ENCODE results near the gene MTARC1. TPM values are rescaled to one million over a fixed set of nuclear protein-coding genes. Genes with fewer than 3 reads are reported as not detected.

Gene MTARC1
- total RNA-seq, 1 donor from 2014 or later = 7.7 TPM

DNA sequence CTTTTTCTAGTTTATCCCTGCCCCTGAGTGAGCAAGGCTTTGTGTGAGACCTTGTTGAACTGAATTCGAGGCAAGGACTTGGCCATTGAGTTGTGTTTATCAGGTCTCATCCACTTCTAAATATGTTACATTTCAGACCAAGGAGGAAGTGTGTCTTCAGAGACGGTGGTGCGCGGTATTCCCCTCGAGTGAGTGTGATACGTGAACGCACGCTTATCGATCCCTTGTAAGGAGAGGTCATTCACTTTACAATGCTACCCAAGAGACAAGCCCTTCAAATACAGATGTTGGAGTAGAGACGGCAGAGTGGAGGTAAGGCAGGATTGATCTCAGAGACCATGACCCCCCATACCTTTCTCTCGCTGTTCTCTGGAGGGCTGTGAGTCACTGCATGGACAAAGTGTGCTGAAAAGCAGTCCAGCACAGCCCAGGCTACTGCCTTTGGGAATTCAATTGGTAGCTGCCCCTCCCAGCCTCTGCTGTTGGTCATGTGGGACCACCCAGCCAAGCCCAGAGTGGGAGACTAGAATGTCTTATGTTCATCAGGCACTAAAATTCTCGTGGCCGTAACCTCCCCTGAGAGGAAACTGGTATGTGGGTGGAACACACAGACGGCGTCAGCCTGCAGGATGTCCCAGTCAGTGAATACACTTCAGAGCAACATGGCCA, 16.3 kb upstream of the MTARC1 start:
- TF ChIP-seq, protein P1, sequence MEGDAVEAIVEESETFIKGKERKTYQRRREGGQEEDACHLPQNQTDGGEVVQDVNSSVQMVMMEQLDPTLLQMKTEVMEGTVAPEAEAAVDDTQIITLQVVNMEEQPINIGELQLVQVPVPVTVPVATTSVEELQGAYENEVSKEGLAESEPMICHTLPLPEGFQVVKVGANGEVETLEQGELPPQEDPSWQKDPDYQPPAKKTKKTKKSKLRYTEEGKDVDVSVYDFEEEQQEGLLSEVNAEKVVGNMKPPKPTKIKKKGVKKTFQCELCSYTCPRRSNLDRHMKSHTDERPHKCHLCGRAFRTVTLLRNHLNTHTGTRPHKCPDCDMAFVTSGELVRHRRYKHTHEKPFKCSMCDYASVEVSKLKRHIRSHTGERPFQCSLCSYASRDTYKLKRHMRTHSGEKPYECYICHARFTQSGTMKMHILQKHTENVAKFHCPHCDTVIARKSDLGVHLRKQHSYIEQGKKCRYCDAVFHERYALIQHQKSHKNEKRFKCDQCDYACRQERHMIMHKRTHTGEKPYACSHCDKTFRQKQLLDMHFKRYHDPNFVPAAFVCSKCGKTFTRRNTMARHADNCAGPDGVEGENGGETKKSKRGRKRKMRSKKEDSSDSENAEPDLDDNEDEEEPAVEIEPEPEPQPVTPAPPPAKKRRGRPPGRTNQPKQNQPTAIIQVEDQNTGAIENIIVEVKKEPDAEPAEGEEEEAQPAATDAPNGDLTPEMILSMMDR (IDR thresholded peaks at IDR 0.05; ENCODE audit: insufficient read depth, low read length, poor library complexity, severe bottlenecking) = no peak
- DNase-seq (ENCODE audit: low read depth) = no peak
- H3K36me3 ChIP-seq (ENCODE audit: control insufficient read depth, insufficient read depth, low read length) = no peaks in the 10 kb centered on the region
- H3K4me3 ChIP-seq (ENCODE audit: low read depth, low read length) = no peak overlapping the region
- H3K27me3 ChIP-seq (ENCODE audit: control insufficient read depth, insufficient read depth, low read length) = no peaks in the 10 kb centered on the region

DNA sequence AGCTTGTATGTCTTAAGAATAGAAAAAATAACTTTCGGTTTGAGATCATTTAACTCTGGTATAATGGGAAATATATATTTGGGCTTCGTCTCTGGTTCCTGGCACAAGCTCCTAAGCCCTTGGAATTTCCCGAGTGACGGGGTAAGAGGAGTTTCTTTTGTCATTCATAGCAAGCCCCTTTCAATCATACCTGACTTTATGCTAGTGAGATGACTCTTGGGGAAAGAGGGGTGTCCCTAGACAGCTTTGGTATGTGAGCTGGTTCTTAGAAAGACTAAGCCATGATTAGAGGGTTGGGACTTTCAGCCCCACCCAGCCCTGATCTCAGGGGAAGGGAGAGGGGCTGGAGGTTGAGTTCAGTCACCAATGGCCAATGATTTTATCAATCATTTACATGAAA, 13.9 kb upstream of the MTARC1 start:
- TF ChIP-seq, protein P1 (IDR thresholded peaks at IDR 0.05; ENCODE audit: insufficient read depth, low read length, poor library complexity, severe bottlenecking) = no peak
- no peak for DNase-seq (ENCODE audit: low read depth)
- H3K27me3 ChIP-seq (ENCODE audit: control insufficient read depth, insufficient read depth, low read length) = no peaks in the 10 kb centered on the region

DNA sequence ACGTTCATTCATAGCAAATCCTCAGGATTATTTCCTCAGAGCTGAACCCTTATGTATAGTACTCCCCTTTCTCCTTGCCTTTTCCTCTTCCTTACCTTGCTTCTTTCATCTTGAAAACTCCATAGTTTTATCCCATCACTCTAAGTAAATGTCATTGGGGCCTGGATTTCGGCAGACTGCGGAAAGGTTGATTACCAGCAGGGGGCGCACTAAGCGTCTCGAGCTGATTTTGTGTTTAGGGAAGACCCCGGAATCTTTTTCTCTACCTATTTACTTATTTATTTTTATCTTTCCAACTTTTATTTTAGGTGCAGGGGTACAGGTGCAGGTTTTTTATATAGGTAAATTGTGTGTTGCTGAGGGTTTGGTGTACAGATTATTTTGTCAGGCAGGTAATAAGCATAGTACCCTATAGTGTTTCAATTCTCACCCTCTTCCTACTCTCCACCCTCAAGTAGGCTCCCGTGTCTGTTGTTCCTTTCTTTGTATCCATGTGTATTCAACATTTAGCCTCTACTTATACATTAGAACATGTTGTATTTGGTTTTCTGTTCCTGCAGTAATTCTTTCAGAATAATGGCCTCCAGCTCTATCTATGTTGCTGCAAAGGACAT, 11.4 kb upstream of the MTARC1 start:
- H3K27me3 ChIP-seq (ENCODE audit: control insufficient read depth, insufficient read depth, low read length) = no peaks in the 10 kb centered on the region
- no peaks in the 10 kb centered on the region for H3K36me3 ChIP-seq (ENCODE audit: control insufficient read depth, insufficient read depth, low read length)
- H3K4me3 ChIP-seq (ENCODE audit: low read depth, low read length) = no peak overlapping the region
- DNase-seq (ENCODE audit: low read depth) = no peak
- TF ChIP-seq, protein P1 (IDR thresholded peaks at IDR 0.05; ENCODE audit: insufficient read depth, low read length, poor library complexity, severe bottlenecking) = peak; percentile 85

More for the DNA sequence above, 13.9 kb upstream of the MTARC1 start:
- no peaks in the 10 kb centered on the region for H3K36me3 ChIP-seq (ENCODE audit: control insufficient read depth, insufficient read depth, low read length)
- no peak overlapping the region for H3K4me3 ChIP-seq (ENCODE audit: low read depth, low read length)

DNA sequence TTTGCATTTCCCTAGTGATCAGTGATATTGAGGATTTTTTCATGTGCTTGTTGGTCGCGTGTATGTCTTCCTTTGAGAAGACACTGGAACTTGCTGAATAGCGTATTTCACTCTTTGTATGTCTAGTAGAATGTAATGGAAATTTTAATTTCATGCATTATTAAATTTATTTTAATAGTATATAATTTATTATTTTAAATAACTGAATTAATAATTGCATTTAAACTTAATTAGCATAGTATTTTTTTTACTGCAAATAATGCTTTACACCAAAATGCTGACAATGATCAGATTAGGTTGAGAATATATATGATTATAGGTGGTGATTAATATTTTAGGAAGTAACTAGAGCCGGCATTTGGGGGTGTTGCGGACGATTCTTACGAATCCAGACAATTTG, 10.5 kb upstream of the MTARC1 start:
- Histone ChIP-seq H3K27me3 (ENCODE audit: control insufficient read depth, insufficient read depth, low read length) (no peaks in the 10 kb centered on the region), H3K4me3 (ENCODE audit: low read depth, low read length) (no peak overlapping the region), H3K36me3 (ENCODE audit: control insufficient read depth, insufficient read depth, low read length) (no peaks in the 10 kb centered on the region)
- DNase-seq (ENCODE audit: low read depth) = no peak
- TF ChIP-seq, protein P1 (IDR thresholded peaks at IDR 0.05; ENCODE audit: insufficient read depth, low read length, poor library complexity, severe bottlenecking) = no peak

DNA sequence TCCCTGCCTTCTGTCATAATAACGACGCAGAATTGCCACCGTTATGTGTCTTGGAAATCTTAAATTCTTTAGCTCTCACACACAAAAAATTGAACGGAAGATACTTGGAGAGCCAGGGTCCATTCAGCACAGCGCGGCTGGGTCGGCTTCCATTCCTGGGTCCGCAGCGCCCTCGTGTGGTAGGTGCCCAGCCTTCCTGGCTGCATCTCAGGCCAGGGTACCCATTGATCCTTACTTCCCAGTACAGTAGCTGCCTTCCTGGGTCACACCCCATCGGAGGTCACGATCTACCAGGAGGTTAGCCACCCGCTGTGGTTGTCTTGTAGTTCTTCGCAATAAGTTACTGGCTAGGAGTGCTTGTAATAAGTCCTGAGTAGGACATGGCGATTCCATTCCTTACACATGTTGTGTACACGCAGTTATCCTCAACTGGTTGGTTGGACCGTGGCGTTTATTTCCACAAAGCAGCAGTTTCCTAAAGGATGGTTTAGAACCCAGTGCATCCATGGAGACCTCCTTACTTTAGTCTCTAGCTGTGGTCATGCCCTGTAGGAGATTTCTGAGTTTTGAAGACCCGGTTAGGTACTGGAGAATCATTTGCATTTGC, 9.9 kb upstream of the MTARC1 start:
- peak; percentile 12 for DNase-seq (ENCODE audit: low read depth)
- Histone ChIP-seq H3K36me3 (ENCODE audit: control insufficient read depth, insufficient read depth, low read length) (no peaks in the 10 kb centered on the region), H3K27me3 (ENCODE audit: control insufficient read depth, insufficient read depth, low read length) (no peaks in the 10 kb centered on the region), H3K4me3 (ENCODE audit: low read depth, low read length) (no peak overlapping the region)
- TF ChIP-seq, protein P1 (IDR thresholded peaks at IDR 0.05; ENCODE audit: insufficient read depth, low read length, poor library complexity, severe bottlenecking) = peak; percentile 95
